Measurements from ENCODE around the gene LOX.

Gene LOX

DNA sequence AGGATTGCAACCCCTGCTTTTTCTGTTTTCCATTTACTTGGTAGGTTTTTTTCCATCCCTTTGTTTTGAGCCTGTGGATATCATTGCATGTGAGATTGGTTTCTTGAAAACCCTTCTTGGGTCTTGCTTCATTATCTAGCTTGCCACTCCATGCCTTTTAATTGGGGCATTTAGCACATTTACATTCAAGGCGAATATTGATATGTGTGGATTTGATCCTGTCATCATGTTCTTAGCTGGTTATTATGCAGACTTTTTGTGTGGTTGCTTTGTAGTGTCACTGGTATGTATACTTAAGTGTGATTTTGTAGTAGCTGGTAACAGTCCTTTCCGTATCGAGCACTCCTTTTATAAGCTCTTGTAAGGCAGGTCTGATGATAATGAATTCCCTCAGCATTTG is 26.5 kb downstream of the LOX start:
- DNase-seq, result no peak

DNA sequence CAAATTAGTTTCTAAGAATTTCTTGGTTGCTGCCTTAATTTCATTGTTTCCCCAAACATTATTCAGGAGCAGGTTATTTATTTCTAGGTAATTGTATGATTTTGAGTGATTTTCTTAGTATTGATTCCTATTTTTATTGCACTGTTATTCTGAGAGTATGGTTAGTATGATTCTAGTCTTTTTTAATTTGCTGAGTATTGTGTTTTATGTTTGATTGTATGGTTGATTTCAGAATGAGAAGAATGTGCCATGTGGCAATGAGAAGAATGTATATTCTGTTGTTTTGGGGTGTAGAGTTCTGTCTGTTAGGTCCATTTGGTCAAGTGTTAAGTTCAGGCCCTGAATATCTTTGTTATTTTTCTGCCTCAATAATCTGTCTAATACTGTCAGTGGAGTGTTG is 27.1 kb downstream of the LOX start:
- no peak for DNase-seq

DNA sequence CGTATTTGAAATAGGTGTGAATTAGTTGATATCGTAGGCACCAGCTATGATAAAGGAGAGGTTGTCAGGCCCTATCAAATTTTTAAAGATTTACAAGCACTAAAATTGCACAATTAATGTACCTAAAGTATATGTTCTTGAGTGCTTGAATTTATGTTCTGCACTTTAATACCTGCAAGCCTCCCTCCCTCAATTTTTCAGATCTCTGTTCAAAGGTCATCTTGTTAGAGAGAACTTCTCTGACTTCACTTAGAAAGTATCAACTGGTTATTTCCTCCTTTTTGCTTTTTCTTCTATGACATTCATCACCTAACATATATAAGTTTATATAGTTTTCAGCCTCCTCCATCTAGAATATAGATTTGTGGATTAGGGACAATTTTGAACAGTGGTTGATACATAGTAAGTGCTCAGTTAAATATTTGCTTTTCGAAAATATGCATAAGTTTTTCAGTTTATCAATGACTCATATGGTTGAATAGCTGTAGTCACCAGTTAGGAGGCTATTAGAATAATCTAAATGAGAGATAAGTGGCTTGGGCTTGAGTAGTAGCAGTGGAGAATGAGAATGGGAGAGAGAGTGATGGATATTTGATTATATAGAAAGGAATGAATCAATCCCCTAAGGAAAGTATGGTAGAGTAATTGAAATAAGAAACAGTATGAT is 37.3 kb downstream of the LOX start:
- no peak for DNase-seq

DNA sequence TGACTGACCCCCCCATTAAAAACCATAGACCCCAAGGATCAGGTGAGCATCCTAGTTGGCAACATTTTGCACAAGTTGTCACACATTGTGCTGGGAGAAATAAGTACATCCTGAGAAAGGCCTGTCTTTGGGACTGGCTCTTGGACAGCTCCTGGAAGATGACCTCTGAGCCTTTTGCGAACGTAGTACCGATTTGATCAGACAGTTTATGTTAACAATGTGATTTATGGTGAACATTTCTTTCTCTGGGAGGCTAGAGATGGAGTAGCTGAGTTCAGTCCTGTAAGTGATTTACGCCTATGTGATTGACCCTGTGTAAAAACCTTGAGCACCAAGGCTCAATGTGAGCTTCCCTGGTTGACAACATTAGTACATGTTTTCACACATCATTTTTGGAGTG is 41.7 kb downstream of the LOX start:
- no peak for DNase-seq

DNA sequence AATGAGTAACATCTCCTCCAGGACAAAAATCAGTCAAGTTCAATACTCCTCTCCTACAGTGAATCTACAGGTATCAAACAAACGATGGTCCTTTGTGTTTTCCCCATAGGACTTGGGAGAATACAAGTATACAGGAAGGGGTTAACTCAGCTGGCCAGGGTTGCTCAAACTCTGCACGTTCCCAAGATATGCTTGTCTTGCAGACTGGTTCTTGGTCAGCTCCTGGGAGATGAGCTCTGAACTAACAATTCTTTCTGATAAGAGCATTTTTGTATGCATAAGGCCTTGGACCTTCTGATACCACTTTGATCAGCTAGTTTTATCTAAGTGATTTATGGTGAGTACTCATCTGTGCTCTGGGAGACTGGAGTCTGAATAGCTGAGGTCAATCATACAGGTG is 42.1 kb downstream of the LOX start:
- no peak for DNase-seq

DNA sequence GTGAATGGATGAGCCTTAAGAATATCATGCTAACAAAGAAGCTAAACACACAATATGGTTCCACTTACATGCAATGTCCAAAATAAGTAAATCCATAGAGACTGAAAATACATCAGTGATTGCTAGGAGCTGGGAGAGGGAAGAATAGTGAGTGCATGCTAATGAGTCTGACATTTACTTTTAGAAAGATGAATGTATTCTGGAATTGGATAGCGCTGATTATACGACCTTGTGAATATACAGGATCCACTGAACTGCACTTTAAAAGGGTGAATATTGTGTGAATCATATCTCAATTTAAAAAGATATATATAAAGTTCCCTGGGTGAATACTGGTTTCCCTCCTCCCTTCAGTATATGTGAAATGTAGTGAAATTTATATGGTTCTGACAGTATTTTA is 46.2 kb downstream of the LOX start:
- no peak for DNase-seq

DNA sequence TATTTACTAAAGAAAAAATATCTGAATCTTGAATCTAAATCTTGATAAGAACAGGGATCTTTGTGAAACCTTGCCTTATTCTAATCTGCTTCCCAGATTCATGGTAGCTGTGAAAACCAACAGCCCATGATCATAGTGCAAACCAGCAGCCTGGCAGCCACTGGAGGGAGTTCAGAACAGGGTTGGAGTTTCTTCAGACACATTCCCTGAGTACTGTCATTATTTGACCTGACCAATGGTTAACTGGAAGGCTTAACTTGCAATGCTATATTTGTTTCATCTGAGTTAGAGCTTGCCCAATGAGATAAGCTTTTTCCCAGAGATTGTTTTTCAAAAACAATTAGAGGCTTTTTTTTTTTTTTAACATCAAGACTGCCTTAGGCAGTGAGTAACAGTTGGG is 47.8 kb downstream of the LOX start:
- DNase-seq, result no peak

DNA sequence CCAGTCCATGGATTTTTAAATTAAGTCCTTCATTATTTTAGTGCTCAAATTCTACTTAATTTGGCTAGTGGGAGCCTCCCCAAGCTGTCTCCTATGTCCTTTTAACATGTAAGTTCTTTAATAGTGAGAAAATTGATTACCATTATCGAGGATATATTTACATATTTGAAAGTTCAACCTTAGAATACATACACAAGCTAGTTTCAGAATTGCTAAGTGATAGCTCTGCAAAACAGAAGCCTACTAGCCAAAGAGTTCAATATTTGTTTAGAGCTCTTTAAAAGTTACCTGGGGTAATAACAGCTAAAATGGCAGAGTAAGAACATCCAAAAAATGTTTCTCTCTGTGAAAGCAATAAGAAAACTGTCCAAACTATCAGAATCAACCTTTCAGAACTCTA is 48.2 kb downstream of the LOX start:
- DNase-seq, result no peak

DNA sequence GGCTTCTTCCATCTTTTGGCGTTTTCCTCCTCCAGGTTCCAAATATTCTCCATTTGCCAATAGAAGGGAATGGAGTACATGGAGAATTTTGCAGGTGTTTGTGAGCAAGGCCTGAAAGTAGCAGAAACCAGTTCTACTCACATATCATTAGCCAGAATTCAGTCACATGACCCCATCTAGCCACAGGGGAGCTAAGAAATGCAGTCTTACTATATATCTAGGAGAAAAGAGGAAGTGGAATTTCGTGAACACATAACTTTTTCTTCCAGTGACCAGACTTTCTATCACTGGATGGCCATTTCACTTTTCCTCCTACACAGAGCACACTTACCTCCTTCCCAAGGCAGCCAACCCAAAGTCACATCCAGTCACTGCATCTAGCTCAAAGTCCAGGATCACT is 55.1 kb downstream of the LOX start:
- no peak for DNase-seq

DNA sequence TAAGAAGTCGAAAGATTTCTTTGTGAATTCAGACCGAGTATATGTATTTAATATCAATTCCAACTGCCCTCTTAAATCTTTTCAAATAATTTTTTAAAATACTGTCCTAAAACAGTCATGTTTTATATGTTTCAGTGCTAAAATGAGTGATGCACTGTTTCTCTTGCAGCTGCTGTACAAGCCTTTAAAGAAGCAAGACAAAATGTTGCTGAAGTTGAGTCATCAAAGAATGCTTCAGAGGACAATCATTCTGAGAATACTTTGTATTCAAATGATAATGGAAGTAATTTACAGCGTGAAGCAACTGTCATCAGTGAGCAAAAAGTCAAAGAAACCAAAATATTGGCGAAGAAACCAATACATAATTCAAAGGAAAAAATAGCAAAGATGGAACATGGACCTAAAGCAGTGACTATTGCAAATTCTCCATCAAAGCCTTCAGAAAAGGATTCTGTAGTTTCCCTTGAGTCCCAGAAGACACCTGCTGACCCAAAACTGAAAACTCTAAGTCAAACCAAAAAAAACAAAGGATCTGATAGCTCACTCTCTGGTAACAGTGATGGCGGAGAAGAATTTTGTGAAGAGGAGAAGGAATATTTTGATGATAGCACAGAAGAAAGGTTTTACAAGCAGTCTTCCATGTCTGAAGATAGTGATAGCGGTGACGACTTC is 58.0 kb downstream of the LOX start:
- DNase-seq, result peak; percentile 19

DNA sequence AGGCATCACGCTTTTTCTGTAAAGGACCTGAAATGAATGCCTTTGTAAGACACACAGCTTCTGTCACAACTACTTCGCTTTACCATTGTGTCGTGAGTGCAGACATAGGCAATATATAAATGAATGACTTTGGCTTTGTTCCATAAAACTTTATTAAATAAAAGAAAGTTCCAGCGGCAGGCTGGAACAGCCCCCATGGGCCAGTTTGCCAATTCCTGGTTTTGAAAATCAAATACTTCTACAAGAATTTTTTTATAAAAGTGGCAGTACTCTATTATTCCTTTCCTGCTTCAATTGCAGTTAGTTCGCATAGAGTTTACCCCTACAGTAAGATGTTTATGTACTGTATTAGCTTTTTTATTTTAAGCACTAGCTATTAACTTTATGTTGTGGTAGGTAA is 62.6 kb downstream of the LOX start:
- DNase-seq, result no peak

DNA sequence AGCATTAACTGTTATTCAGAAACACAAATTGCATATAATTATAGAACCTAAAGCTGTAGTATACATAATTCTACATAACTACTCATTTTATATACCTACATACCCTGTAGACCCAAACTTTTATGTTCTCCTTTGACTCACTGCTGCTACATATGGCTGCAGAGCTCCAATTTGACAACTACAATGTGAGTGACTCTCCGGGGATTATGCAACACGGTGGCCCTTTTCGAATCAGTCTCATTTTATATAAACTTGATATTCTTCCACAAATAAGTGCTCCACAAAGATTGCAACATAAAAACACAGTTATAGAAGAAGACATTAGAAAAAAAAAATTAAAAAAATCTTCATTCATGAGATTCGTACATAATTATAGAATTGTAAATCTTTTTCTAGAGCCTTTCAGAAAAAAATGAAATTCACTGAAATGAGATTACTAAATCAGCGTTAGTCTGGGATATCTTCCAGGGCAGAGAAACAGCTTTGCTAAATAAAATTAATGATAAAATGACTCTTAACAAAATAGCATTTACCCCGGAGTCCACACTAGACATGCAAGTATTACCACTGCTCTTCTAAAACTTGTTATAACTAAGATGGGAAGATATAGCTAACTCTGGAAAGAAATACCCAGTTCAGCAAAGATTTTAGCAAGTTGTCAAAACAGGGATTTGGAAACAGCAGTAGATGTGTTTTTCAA is 63.7 kb downstream of the LOX start:
- DNase-seq, result no peak

Measured in fibroblast of skin of right quadriceps (primary cell).